ENCODE results near the gene NR1D1. TPM values are rescaled to one million over a fixed set of nuclear protein-coding genes. Genes with fewer than 3 reads are reported as not detected.
A peak's percentile ranks its signal among the peaks of the same experiment; 100 is the strongest.

The NR1D1 gene
- total RNA-seq, 1 donor from 2014 or later, result 21.5 TPM

DNA sequence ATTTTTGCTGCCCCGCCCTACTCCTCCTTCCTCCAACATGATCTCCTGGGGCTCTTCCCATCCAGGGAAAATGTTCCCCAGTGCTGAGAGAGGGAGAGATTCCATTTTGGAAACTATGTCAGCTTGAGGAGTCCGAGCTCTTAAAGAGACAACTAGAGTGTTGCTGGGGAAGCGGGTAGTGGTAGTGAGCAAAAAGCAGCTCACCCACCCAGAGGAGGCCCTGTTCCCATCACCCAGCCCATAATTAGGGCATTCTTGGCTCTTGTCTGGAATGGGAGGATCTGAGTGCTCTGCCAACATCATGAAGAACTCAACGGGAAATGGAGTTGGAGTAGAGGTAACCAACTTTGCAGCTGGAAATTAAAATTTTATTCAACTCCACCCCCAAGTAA lies 12.3 kb upstream of the NR1D1 start:
- intact Hi-C loops (cut with micrococcal nuclease), result loop anchor here (5.0 kb wide), 1 partner anchor 50 kb away; the partner anchor contains the start of gene THRA
- DNase-seq (no peak), ATAC-seq (peak; percentile 2)

DNA sequence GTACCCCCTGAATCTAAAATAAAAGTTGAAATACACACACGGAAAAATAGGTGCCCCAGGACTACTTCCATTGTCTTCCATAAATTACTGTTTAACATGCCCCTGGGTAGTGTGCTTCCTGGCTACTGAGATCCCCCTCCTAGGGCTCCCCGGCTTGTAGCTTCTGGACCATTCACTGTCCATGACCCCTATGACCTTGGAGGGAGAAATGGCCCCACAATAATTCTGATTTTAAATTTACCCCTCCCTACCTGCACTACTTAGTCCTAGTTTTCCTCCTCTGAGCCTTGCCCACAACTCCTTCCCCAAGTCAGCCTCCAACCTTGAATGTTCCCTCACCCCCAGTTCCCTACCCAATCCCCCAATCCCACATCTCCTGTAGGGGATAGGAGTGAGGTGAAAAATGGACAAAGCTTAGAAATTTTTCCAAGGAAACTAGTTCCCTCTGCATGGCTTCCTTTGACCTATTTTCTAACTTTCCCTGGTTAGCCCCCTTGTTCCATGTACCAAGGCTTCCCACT lies 11.9 kb upstream of the NR1D1 start:
- no peak for DNase-seq
- intact Hi-C loops (cut with micrococcal nuclease), result loop anchor here (5.0 kb wide), 1 partner anchor 50 kb away; the partner anchor contains the start of gene THRA
- no peak for ATAC-seq

GRCh38 chr17:40111221-40112128 lies 11.1 kb upstream of the NR1D1 start:
- DNase-seq (peak; percentile 90), ATAC-seq (peak; percentile 76)
- intact Hi-C loops (cut with micrococcal nuclease), result loop anchor here (5.0 kb wide), 1 partner anchor 49 kb away; the partner anchor contains the start of gene THRA

DNA sequence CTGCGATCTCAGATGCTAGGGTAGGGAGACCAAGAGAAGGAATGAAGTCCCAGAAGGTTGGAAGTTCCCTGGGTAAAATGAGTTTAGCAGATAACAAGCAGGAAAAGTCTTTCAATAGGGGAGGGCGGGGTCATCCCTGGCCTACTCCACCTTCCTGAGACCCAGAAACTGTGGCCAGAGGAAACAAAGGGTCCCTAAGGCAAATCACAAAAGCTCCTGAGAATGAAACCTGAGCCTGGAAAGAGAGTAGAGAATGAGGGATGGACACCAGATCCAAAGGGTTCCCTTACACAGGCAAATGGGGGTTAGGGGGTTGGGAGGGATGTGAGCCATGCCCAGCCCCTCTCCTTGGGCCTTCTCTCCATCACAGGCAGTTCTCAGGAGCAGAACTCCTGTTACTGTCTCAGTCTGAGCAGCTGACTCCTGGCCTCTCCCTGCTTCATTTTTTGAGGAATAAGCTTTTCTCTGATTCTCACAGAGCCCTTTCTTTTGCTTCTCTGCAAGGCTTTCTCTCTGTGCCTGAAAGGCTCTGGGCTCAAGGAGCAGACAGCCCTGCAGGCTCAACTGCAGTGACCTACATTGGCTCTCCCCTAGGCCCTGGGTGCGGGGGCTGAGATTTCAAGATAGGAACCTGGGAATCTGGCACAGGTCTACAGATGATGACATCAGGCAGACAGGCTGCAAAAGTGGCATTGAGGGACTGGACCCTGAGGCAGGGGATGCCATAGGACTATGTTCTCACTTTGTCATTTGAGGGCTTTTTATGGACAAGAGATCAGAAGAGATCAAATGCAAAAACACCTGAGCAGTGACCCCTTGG lies 9.8 kb upstream of the NR1D1 start:
- ATAC-seq (no peak), DNase-seq (no peak)
- intact Hi-C loops (cut with micrococcal nuclease), result loop anchor here (5.0 kb wide), 1 partner anchor 48 kb away; the partner anchor contains the start of gene THRA

DNA sequence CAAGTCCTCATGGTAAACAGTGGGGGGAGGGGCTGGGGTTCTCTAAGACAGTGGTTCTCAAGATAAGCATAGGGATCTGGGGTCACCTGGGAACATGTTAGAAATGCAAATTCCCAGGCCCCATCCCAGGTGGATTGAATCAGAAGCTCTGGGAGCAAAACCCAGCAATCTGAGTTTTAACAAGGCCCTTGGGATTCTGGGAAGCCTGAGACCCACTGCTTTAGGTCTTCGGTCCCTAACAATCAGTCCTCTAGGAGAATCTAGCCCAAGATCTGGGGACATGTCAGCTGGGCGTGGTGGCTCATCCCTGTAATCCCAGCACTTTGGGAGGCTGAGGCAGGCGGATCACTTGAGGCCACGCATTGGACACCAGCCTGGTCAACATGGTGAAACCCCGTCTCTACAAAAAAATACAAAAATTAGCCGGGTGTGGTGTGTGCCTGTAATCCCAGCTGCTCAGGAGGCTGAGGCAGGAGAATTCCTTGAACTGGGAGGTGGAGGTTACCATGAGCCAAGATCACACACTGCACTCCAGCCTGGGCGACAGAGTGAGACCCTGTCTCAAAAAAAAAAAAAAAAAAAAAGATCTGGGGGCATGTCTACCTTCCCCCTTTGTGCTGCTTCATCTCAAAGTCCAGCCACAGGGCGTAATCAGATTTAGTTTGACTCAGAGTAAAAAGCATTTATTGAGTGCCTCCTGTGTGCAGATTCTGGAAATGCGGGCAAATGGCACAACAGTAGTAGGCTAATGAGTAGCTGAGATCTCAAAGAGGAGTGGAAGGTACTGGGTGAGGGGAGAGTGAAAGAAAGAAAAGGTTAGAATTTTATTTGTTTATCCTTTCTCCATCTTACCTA lies 8.8 kb upstream of the NR1D1 start:
- DNase-seq, result no peak
- intact Hi-C loops (cut with micrococcal nuclease), result no loop called here

DNA sequence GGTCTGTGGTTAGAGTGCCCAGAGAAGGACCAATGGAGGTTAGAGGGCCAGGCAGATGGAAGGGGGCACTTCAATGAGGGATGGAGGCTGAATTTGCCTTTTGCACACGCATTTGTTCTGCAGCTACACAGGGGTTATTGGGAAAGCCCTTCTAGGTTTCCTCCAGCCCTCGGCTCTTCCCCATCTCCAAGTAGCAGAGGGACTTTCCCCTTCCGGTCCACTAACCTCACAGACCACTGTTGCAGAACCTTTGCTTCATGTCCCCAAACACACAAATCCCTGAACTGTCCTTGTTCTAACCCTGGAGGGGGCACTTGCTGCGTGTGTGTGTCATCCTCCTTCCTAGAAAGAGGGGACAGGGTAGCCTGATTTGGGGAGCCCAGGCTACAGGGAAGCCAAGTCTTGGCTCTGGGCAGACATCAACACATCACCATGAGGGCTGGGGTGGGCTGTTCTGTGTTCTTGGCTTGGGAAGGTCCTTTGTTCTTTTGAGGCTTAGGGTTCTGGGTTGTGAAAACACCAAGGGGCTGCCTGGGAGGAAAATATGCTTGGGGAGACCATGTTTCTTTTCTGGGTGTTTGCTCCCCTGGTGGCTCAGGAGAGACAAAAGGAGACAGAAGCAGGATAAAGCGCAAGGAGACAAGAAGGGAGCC lies 7.3 kb upstream of the NR1D1 start:
- no peak for DNase-seq
- intact Hi-C loops (cut with micrococcal nuclease), result no loop called here
- no peak for ATAC-seq

More for the DNA sequence above, 8.8 kb upstream of the NR1D1 start:
- no peak for ATAC-seq

DNA sequence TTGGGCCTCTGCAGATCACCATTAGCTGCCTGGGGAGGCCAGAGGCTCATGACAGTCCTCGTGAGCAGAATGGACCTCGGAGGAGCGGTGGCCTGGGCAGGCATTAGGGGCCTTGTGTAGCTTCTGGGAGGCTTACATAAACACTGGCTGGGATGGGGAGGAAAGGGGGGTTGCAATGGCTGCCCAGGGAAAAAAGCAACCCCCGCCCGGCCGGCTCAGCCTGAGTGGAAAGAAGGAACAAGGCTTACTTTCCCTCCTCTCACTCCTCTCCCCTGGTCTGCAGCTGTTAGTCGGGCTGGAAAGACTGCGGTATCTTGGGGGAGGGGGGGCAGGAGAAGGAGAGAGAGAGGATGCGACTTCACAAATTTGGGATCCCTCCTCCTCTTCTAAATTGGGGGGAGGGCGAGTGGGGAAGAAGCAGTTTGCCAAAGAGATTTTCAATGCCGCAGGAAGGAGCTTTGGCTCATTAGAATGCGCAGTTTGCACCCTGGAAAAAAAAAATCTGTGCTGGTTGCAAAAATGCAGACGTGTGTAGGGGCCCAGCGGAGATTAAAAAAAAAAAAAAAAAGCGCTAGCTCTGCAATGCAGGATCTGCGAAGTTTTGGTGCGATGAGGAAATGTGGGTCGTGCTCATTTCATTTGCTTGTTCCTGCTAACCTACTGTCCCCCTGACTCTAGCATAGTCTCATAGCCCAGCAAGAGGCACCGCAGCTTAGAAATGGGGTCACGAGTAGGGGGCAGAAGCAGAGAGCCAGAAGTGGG lies 6.6 kb upstream of the NR1D1 start:
- intact Hi-C loops (cut with micrococcal nuclease), result no loop called here
- DNase-seq (no peak), ATAC-seq (no peak)

GRCh38 chr17:40105861-40106759 lies 5.7 kb upstream of the NR1D1 start:
- DNase-seq, result no peak
- intact Hi-C loops (cut with micrococcal nuclease), result no loop called here
- no peak for ATAC-seq

GRCh38 chr17:40104594-40105486 lies 4.5 kb upstream of the NR1D1 start:
- DNase-seq, result no peak
- ATAC-seq, result no peak
- intact Hi-C loops (cut with micrococcal nuclease), result no loop called here

DNA sequence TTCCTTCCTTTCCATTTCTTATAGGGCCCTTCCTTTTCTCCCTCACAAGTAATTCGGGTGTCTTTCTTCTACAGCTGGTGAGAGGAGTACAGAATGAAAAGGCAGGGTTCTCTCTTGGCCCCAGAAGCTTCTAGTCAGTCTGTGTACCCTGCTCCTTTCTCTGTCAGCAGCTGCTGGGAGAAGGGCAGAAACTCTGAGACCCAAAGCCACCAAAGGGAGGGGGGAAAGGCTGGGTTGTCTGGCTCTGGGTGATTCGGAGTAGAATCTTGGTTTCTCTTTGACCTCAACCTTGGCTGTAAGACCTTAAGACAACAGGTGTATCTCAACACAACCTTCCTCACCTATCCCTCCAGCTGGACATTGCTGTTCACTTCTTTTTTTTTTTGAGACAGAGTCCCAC lies 3.3 kb upstream of the NR1D1 start:
- DNase-seq (no peak), ATAC-seq (no peak)
- intact Hi-C loops (cut with micrococcal nuclease), result no loop called here

DNA sequence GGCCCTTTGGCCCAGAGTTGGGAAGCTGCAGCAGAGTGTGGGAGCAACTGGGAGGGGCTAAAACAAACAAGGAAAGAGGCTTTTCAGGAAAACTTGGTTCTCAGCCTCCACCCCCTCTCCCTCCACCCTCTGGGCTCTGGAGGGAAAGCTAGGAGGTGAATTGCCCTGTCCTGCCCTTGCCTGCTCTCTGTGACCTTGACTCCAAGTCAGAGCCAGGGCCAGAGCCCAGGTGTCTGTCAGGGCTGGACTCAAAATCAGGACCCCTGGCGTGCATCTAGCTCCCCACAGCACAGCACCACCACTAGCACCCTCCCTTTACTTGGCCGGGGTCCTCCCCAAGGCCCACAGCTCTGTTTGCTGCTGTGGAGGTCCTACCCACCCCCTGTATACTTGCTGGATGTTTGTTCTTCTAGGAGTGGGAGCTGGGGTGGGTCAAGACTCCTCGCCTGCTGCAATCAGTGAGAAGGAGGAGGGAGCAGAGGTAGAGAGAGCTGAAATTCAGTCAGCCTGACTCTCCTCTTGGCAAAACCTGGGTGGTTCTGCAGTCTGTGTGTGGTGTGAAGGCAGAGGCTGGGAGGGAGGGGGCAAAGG lies 2.8 kb upstream of the NR1D1 start:
- ATAC-seq (no peak), DNase-seq (no peak)
- intact Hi-C loops (cut with micrococcal nuclease), result no loop called here

DNA sequence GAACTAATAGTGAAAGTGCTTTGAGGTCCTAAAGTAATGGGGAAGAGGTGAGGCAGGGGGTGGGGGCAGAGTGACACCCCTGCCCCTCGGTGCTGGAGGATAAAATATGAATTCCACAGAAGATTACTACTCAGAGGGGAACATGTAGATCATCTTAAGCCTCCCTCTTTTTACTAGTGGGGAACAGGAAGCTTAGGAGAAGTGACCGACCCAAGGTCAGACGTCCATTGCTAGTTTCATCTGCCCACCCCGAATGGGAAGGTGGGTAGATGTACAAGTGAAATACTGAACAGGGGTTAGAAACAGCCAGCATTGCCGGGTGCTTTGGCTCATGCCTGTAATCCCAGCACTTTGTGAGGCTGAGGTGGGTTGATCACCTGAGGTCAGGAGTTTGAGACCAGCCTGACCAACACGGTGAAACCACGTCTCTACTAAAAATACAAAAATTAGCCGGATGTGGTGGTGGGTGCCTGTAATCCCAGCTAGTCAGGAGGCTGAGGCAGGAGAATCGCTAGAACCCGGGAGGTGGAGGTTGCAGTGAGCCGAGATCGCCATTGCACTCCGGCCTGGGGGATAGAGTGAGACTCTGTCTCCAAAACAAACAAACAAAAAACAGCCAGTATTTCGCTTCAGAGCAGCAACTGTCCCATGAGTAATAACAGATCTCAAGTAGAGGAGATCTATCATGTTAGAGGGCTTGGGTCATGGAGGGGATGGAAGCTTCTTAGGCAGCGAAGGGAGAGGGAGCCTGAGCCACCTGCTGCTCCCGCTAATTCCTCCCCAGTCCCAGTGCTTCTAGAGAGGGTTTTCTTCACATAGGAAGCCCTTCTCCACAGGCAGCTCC lies 1.2 kb upstream of the NR1D1 start:
- DNase-seq (peak; percentile 22), ATAC-seq (no peak)
- intact Hi-C loops (cut with micrococcal nuclease), result no loop called here

DNA sequence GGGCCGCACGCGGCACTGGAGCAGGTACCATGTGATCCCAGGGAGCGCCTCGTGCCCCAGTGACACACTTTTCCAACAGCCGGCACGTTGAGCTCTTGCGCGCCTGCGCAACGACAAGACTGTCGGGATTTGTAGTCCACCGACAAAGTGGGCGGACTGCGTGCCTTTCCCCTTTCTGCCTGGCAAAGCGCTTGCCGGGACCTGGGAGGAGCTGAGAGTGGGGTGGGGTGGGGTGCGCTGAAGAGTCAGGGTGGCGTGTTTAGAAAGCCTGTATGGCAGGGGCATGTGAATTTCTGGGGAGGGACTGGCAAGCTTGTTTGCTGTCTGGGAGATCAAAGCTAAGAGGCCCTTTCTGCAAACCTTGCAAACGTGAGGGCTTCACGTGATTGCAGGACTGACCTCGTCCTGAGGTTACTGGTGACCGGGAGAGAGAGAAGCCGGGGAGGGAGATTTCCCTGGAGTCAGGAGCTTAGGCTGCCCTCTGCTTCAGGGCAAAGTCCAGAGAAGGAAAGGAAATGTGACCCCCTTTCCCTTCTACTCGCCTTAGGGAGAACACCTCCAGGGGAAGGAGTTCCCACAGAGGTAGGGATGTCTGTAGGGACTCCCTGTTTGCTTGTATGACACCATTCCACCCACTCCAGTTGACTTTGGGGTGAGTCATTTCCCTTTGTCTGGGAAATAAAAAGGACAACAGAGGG lies 429 bp upstream of the NR1D1 start:
- ATAC-seq, result peak; percentile 72
- intact Hi-C loops (cut with micrococcal nuclease), result no loop called here
- peak; percentile 99 for DNase-seq

Data from left ventricle myocardium superior (tissue), 1 donor.